GM10266 (cell line): ENCODE results near the gene ADD3.

Experiments used
- DNase-seq: peaks from one replicate; pipeline ENCODE4 v3.0.0; 2012; ENCODE audit errors: extremely low spot score
- TF ChIP-seq, protein P1 (sequence below): IDR thresholded peaks from 2 replicates; pipeline ENCODE4 v1.5.1; 2012; ENCODE audit warnings: mild to moderate bottlenecking, low read depth; ENCODE audit not compliant: control insufficient read depth, insufficient read depth; ENCODE audit errors: missing control alignments

The ADD3 gene

DNA sequence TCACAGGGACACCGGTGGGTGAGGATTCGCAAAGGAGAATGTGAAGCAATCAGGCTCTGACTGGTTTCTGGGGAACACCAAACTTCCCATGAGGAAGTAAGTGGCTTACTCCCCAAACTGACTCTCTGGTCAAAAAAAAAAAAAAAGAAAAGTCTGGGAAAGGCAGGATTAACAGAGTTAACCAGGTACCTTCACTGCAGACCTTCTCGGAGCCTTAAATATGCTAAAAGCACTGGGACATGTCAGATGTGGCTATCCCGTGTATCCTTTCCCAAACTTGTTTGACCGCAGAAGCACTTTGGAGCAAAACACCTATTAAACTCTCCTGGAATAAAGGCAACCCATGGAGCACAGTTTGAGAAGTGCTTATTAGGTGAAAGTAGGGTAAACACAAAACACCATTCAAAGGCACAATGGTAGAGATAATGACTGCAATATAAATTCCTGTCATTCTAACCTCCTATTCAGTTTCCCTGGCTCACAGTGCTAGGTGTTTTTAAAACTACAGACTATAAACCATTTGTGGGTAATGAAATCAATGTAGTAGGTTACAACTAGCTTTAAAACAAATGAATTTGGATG, 155.5 kb downstream of the ADD3 start:
- DNase-seq, result no peak

DNA sequence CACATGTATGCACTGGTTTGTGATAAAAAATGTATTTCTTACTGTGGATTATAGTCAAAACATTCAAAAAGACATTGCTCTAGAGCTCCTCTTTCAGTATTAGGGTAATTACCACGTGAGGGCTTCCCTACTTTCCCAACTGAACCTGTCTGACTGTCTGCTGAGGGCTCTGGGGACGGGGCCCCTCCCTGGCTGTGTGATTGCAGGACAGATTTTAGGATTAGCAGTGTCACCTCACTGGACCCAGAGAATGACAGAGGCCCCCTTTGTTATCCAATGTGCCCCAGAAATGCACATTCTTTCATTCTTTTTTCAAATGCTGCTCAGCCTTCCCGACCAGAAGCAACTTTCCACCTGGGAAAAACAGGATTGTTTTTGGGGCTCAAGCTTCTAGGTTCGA, 156.1 kb downstream of the ADD3 start:
- no peak for DNase-seq
- TF ChIP-seq, protein P1, sequence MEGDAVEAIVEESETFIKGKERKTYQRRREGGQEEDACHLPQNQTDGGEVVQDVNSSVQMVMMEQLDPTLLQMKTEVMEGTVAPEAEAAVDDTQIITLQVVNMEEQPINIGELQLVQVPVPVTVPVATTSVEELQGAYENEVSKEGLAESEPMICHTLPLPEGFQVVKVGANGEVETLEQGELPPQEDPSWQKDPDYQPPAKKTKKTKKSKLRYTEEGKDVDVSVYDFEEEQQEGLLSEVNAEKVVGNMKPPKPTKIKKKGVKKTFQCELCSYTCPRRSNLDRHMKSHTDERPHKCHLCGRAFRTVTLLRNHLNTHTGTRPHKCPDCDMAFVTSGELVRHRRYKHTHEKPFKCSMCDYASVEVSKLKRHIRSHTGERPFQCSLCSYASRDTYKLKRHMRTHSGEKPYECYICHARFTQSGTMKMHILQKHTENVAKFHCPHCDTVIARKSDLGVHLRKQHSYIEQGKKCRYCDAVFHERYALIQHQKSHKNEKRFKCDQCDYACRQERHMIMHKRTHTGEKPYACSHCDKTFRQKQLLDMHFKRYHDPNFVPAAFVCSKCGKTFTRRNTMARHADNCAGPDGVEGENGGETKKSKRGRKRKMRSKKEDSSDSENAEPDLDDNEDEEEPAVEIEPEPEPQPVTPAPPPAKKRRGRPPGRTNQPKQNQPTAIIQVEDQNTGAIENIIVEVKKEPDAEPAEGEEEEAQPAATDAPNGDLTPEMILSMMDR, result no peak

More for the DNA sequence above, 155.5 kb downstream of the ADD3 start:
- TF ChIP-seq, protein P1, result no peak

DNA sequence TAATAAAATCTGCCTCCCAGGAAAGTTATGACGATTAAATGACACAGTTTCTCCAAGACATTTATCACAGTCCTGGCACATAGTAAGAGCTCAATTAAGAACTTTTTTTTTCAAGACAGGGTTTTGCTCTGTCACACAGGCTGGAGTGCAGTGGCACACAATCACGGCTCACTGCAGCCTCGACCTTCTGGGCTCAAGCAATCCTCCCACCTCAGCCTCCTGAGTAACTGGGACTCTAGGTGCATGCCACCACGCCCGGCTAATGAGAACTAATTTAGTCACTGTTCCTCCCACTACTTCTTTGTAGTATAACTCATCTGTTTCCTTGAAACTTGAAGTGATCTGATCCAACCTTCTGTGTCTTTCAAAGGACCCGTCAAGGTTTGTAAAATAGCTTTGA, 157.5 kb downstream of the ADD3 start:
- no peak for DNase-seq
- TF ChIP-seq, protein P1, result no peak

DNA sequence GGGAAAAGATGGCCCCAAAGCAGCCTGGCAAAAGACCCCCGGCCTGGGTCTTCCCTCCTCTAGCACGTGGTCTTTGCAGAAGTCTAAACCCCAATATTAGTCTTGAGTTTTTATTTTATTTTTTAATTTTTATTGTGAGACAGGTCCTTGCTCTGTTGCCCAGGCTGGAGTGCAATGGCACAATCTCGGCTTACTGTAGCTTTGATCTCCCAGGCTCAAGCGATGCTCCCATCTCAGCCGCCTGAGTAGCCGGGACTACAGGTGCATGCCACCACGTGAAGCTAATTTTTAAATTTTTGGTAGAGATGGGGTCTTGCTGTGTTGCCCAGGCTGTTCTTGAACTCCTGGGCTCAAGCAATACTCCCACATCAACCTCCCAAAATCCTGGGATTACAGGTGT, 159.4 kb downstream of the ADD3 start:
- TF ChIP-seq, protein P1, result no peak
- DNase-seq, result no peak

DNA sequence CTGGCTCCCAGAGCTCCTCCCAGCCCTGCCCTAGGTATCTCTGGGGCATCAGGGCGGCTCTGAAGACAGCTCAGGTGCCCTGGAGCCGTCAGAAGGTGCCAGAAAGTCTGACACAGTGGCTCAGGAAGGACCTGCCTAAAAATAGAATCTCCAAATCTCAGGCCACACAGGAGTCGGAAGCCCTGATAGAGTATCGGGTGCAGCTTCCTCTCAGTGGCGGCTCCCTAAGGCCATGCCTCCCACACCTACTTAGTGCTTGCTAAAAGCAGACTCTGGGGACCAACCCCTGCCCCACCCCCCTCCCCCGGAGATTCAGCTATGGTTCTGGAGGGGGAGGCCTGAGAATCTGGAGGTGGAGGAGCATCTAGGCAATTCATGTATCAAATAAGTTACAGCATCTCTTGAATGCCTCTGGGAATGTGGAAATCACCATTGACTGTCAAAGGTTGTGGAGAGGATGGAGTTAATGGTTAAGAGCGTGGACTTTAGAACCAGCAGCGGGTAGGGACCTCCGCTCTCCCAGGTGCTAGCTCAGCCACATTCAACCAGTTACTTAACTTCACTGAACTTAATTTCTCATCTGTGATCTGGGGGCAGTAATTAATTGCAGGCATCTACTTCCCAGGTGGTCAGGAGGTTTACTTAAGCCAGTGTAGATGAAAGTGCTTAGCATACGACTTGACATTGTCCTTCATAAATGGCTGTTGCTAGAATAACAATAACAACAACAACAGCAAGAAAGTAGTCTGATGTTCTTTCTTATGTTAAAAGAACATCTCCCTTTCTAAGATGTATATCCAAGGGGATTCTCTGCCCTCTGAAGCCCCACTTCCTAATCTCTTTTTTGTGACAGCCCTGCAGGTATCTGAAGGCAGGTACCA, 161.1 kb downstream of the ADD3 start:
- DNase-seq, result peak; percentile 31
- TF ChIP-seq, protein P1, result no peak

DNA sequence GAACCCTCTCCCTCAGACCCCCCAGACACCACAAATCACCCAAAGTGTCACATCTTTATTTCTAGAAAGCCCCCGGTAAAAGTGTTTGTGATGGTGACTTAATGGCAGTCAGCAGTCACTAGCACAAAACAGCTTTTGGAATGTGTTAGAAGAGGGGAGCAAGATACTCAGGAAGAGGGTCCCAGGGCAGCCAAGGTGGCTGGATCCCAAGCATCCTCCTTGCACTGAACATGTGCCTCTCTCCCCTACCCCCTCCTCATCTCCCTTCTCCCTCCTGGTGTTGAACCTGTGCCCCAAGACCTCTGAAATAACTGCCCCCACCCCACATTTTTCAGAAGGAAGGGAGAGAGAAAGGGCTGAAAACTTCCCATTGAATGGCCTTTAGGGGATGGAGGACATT, 161.8 kb downstream of the ADD3 start:
- DNase-seq, result no peak
- TF ChIP-seq, protein P1, result no peak
